Activated T-helper 9 cell treated with anti-CD3 and anti-CD28 coated beads, Interleukin-2, amount 50 U/mL, for 16 hours (primary cell): ENCODE results near the gene NKX3-2.

Experiments
- DNase-seq: peaks from one replicate; pipeline ENCODE4 v3.0.0-alpha.2; 2020; ENCODE audit warnings: low read depth

The NKX3-2 gene

GRCh38 chr4:13504374-13504773 lies 39.9 kb downstream of the NKX3-2 start:
- DNase-seq, result no peak

GRCh38 chr4:13498469-13498868 lies 45.8 kb downstream of the NKX3-2 start:
- DNase-seq, result no peak

- DNase-seq, result no peak
Observed at GRCh38 chr4:13496605-13497004, 47.7 kb downstream of the NKX3-2 start.

- DNase-seq, result no peak
Observed at GRCh38 chr4:13495753-13496152, 48.6 kb downstream of the NKX3-2 start.

GRCh38 chr4:13493793-13494192 lies 50.5 kb downstream of the NKX3-2 start:
- no peak for DNase-seq

GRCh38 chr4:13492747-13493146 lies 51.6 kb downstream of the NKX3-2 start:
- DNase-seq, result no peak
